Mesenchymal stem cell (in vitro differentiated cells and primary cell): ENCODE data around the gene ZNF200.
"Not testable (repeated sequence)": the region's sequence is repeated elsewhere in the genome, so short reads cannot be mapped to it uniquely, and the experiment has no call there.

Experiments used
- DNase-seq: peaks from one replicate; pipeline ENCODE4 v3.0.0-alpha.2; 2013
- H2AFZ ChIP-seq: one replicate; pipeline ENCODE4 v1.6.1; 2013; ENCODE audit warnings: low read depth, mild to moderate bottlenecking, control low read depth, inconsistent platforms, low read length, moderate library complexity
- H2AK5ac ChIP-seq: 2 replicates; pipeline ENCODE4 v1.6.1; 2013; ENCODE audit warnings: low read length, moderate library complexity, mild to moderate bottlenecking, inconsistent platforms; ENCODE audit not compliant: severe bottlenecking
- H2BK120ac ChIP-seq: one replicate; pipeline ENCODE4 v1.6.1; 2013; ENCODE audit warnings: low read depth, mild to moderate bottlenecking, inconsistent platforms, low read length, moderate library complexity
- H2BK12ac ChIP-seq, 2 experiments: one replicate each; pipeline ENCODE4 v1.6.1; 2013; ENCODE audit warnings: inconsistent platforms in 2 of 2, low read length in 2 of 2, mild to moderate bottlenecking in 2 of 2, moderate library complexity in 2 of 2, control low read depth in 1 of 2
- H2BK15ac ChIP-seq: one replicate; pipeline ENCODE4 v1.6.1; 2013; ENCODE audit warnings: mild to moderate bottlenecking, low read depth, inconsistent platforms; ENCODE audit not compliant: poor library complexity, severe bottlenecking
- H2BK5ac ChIP-seq: 2 replicates; pipeline ENCODE4 v1.6.1; 2013; ENCODE audit warnings: low read depth, mild to moderate bottlenecking, low read length, control low read depth, inconsistent platforms; ENCODE audit not compliant: poor library complexity, severe bottlenecking
- H3K14ac ChIP-seq, 2 experiments: one replicate each; pipeline ENCODE4 v1.6.1; 2013; ENCODE audit warnings: inconsistent platforms in 2 of 2, low read length in 2 of 2, control low read depth in 1 of 2, mild to moderate bottlenecking in 1 of 2, moderate library complexity in 1 of 2
- H3K18ac ChIP-seq, 2 experiments: one replicate each; pipeline ENCODE4 v1.6.1; 2013; ENCODE audit warnings: inconsistent platforms in 2 of 2, low read length in 2 of 2, control low read depth in 1 of 2, low read depth in 1 of 2, mild to moderate bottlenecking in 1 of 2
- H3K23ac ChIP-seq, 2 experiments: one replicate each; pipeline ENCODE4 v1.6.1; 2013; ENCODE audit warnings: inconsistent platforms in 2 of 2, low read length in 2 of 2, mild to moderate bottlenecking in 2 of 2, moderate library complexity in 2 of 2, control low read depth in 1 of 2
- H3K27ac ChIP-seq: 2 replicates; pipeline ENCODE4 v1.5.1; 2013; ENCODE audit warnings: mild to moderate bottlenecking, moderate library complexity, low read length, control low read depth, inconsistent platforms; ENCODE audit not compliant: poor library complexity, severe bottlenecking
- H3K27me3 ChIP-seq, 2 experiments: 2 replicates each; pipeline versions ENCODE4 v1.6.1 to v1.7.0; 2013; ENCODE audit warnings: low read length in 2 of 2, mild to moderate bottlenecking in 2 of 2, moderate library complexity in 2 of 2, control low read depth in 1 of 2, inconsistent platforms in 1 of 2; ENCODE audit not compliant: control insufficient read depth in 1 of 2, insufficient read depth in 1 of 2
- H3K36me3 ChIP-seq, 2 experiments: 2 replicates each; pipeline versions ENCODE4 v1.6.1 to v1.7.0; 2013; ENCODE audit warnings: low read length in 2 of 2, control low read depth in 1 of 2, inconsistent platforms in 1 of 2, low read depth in 1 of 2, mild to moderate bottlenecking in 1 of 2; ENCODE audit not compliant: insufficient read depth in 2 of 2, control insufficient read depth in 1 of 2
- H3K4ac ChIP-seq, 2 experiments: one replicate each; pipeline ENCODE4 v1.6.1; 2013; ENCODE audit warnings: inconsistent platforms in 2 of 2, low read length in 2 of 2, mild to moderate bottlenecking in 2 of 2, moderate library complexity in 2 of 2, control low read depth in 1 of 2, low read depth in 1 of 2
- H3K4me1 ChIP-seq: 2 replicates; pipeline ENCODE4 v1.6.1; 2013; ENCODE audit warnings: low read depth, low read length, control low read depth; ENCODE audit not compliant: control insufficient read depth, insufficient read depth
- H3K4me2 ChIP-seq: 2 replicates; pipeline ENCODE4 v1.6.1; 2013; ENCODE audit warnings: low read length, mild to moderate bottlenecking, inconsistent platforms; ENCODE audit not compliant: poor library complexity, severe bottlenecking
- H3K4me3 ChIP-seq, 2 experiments: 2 replicates each; pipeline versions ENCODE4 v1.5.1 to v1.7.0; 2013; ENCODE audit warnings: low read length in 2 of 2, mild to moderate bottlenecking in 2 of 2, control low read depth in 1 of 2, low read depth in 1 of 2; ENCODE audit not compliant: insufficient read depth in 1 of 2
- H3K79me1 ChIP-seq: replicated peaks from 2 replicates; pipeline ENCODE4 v1.6.1; 2013; ENCODE audit warnings: mild to moderate bottlenecking, control low read depth, low read length, inconsistent platforms; ENCODE audit not compliant: poor library complexity, severe bottlenecking
- H3K9ac ChIP-seq: 2 replicates; pipeline ENCODE4 v1.7.0; 2013; ENCODE audit warnings: mild to moderate bottlenecking, low read length, moderate library complexity
- H3K9me3 ChIP-seq: 2 replicates; pipeline ENCODE4 v1.7.0; 2013; ENCODE audit warnings: mild to moderate bottlenecking, low read length; ENCODE audit not compliant: control insufficient read depth
- H4K8ac ChIP-seq: one replicate; pipeline ENCODE4 v1.6.1; 2013; ENCODE audit warnings: inconsistent platforms, mild to moderate bottlenecking, low read length, moderate library complexity
- H4K91ac ChIP-seq: one replicate; pipeline ENCODE4 v1.6.1; 2013; ENCODE audit warnings: mild to moderate bottlenecking, low read length, inconsistent platforms
- WGBS: methylation state at CpG from one replicate; pipeline ENCODE4 v1.1.7; 2013; ENCODE audit warnings: mixed read lengths; 5-methylcytosine and 5-hydroxymethylcytosine counted together

ZNF200 gene

DNA sequence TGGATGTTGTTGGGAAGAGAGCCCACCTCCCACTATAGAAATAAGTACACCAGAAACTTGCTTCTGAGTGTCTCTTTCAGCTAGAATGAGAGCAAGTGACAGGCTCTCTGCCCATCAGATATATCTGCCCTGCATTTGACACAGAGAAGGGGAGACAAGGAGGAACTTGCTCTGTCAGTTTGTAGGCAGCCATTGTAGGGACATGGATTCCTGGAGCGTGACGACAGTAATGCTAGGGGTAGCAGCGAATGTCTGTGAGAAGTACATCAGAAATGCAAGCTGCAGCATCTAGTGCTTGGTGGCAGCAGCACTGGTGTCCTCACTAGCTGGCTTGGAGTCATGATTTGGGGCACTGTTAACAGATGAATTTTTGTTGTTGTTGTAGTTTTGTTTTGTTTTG is 23.0 kb downstream of the ZNF200 start:
- no peak overlapping the region for H2BK12ac ChIP-seq
- no peak overlapping the region for H2AK5ac ChIP-seq
- H2BK15ac ChIP-seq = no peak overlapping the region
- no peak for DNase-seq
- H2AFZ ChIP-seq = no peak overlapping the region
- H3K27ac ChIP-seq = no peak overlapping the region
- no peak overlapping the region for H3K9ac ChIP-seq
- H4K91ac ChIP-seq = no peak overlapping the region
- no peak overlapping the region for H2BK5ac ChIP-seq
- no peak overlapping the region for H2BK120ac ChIP-seq
- no peak overlapping the region for H3K4me2 ChIP-seq
- 92% methylated on average over 3 of the region's 3 CpGs for WGBS
- no peak overlapping the region for H4K8ac ChIP-seq
- H3K4ac ChIP-seq = no peak overlapping the region
- H3K36me3 ChIP-seq = no peaks in the 10 kb centered on the region
- H3K14ac ChIP-seq = no peak overlapping the region
- peaks cover 27% of the 10 kb centered on the region for H3K9me3 ChIP-seq
- peaks cover 0 to 4% of the 10 kb centered on the region in 2 experiments for H3K27me3 ChIP-seq
- no peak overlapping the region for H3K4me3 ChIP-seq
- no peaks in the 10 kb centered on the region for H3K4me1 ChIP-seq
- H3K18ac ChIP-seq = no peak overlapping the region
- H3K79me1 ChIP-seq = no peaks in the 10 kb centered on the region
- no peak overlapping the region for H3K23ac ChIP-seq

DNA sequence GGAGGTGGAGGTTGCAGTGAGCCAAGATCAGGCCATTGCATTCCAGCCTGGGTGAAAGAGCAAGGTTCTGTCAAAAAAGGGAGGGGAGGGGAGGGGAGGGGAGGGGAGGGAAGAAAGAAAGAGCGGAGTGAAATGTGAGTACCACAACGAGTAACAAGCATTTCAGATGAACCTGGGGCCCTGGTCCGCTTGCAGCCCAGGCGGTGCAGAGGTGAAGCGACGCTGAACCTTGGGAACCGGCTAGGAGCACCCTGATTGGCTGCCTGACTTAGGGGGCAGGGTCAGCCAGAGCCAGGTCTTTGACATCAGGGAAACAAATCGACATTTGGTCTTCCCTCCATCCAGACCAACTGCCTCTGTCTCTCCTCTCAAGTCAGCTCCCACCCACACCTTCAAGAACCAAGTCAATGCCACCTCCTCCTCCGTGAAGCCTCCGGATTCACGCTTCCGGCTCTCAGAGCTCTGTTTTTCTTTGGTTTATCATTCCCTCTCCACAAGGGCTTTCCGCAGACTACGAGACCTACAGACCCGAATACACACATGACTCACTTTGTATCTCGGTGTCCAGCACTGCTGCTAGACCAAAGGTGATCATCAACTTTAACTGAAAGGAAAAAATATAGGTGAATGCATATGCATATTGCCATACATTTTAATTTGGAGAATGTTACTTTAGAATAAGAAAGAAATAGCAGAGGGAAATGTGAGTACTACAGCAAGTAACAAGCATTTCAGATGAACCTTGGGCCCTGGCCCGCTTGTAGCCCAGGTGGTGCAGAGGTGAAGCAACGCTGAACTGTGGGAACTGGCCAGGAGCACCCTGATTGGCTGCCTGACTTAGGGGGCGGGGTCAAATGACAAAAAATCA is 27.6 kb downstream of the ZNF200 start:
- H3K79me1 ChIP-seq = no peaks in the 10 kb centered on the region
- H2BK120ac ChIP-seq = no peak overlapping the region
- H2AK5ac ChIP-seq = no peak overlapping the region
- H3K23ac ChIP-seq = no peak overlapping the region
- H2BK5ac ChIP-seq = no peak overlapping the region
- WGBS = 76% methylated on average over 14 of the region's 19 CpGs
- no peak overlapping the region for H2BK12ac ChIP-seq
- no peak overlapping the region for H2BK15ac ChIP-seq
- H3K4me2 ChIP-seq = no peak overlapping the region
- no peak overlapping the region for H4K8ac ChIP-seq
- no peak overlapping the region for H3K4me3 ChIP-seq
- no peak overlapping the region for H3K14ac ChIP-seq
- H3K36me3 ChIP-seq = no peaks in the 10 kb centered on the region
- H3K18ac ChIP-seq = no peak overlapping the region
- H3K9ac ChIP-seq = no peak overlapping the region
- H3K4ac ChIP-seq = no peak overlapping the region
- no peak overlapping the region for H2AFZ ChIP-seq
- H3K4me1 ChIP-seq = no peaks in the 10 kb centered on the region
- no peaks in the 10 kb centered on the region for H3K27me3 ChIP-seq
- peaks cover 21% of the 10 kb centered on the region for H3K9me3 ChIP-seq
- H3K27ac ChIP-seq = no peak overlapping the region
- H4K91ac ChIP-seq = peak overlapping the region; percentile 27
- no peak for DNase-seq

DNA sequence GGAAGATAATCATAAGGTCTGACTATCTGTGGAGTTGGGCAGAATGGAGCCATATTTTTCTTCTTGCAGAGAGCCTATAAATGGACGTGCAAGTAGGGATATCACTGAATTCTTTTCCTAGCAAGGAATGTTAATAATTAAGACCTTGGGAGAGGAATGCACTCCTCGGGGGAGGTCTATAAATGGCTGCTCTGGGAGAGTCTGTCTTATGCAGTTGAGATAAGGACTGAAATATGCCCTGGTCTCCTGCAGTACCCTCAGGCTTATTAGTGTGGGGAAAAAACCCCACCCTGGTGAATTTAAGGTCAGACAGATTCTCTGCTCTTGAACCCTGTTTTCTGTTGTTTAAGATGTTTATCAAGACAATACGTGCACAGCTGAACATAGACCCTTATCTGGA is 29.0 kb downstream of the ZNF200 start:
- not testable (repeated sequence) for H2AFZ ChIP-seq, H3K4ac ChIP-seq, H2BK5ac ChIP-seq, DNase-seq, H3K4me3 ChIP-seq, H3K18ac ChIP-seq, H3K9ac ChIP-seq, H3K27ac ChIP-seq, H3K4me1 ChIP-seq, H4K91ac ChIP-seq, H3K4me2 ChIP-seq, H3K36me3 ChIP-seq, H3K14ac ChIP-seq, H4K8ac ChIP-seq, H2BK12ac ChIP-seq, H2AK5ac ChIP-seq, H2BK120ac ChIP-seq, H3K27me3 ChIP-seq, H3K79me1 ChIP-seq, H2BK15ac ChIP-seq, H3K23ac ChIP-seq
- peaks cover 17% of the 10 kb centered on the region for H3K9me3 ChIP-seq
- 57% methylated on average over 3 of the region's 3 CpGs for WGBS

DNA sequence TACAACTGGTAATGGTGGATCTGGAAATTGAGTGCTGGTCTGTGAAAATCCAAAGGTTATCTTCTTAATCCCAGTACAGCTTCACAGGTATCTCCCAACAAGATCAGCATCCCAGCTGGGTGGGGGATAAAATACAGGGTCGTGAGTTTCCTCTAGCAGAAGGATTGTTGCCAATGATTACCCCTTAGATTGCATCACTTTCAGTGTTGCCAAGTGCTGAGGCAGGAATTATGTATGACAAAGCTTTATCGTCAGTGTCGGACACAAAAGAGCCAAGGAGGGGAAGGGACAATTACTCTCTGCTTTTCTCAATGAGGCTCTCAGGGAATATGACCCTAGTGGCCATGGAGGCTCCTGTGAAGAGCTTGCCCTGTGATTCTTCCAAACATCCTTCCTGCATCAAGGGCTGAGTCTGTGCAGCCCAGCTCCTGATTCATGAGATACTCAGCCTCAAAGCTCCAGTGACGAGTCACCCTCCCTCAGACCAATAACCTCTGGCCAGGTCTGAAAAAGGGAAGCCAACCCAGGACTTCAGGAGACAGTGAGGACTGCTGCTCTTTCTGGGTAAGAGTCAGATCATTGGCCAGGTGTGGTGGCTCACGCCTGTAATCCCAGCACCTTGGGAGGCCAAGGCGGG is 31.9 kb downstream of the ZNF200 start:
- no peak overlapping the region for H2BK15ac ChIP-seq
- no peaks in the 10 kb centered on the region for H3K4me1 ChIP-seq
- H2BK5ac ChIP-seq = no peak overlapping the region
- H3K27me3 ChIP-seq = peaks cover 7 to 9% of the 10 kb centered on the region in 2 experiments
- H3K23ac ChIP-seq = no peak overlapping the region
- H3K9ac ChIP-seq = no peak overlapping the region
- H4K8ac ChIP-seq = no peak overlapping the region
- DNase-seq = no peak
- no peaks in the 10 kb centered on the region for H3K36me3 ChIP-seq
- H2BK120ac ChIP-seq = no peak overlapping the region
- no peaks in the 10 kb centered on the region for H3K79me1 ChIP-seq
- no peak overlapping the region for H4K91ac ChIP-seq
- H3K4ac ChIP-seq = no peak overlapping the region
- H2BK12ac ChIP-seq = no peak overlapping the region
- H2AFZ ChIP-seq = no peak overlapping the region
- H2AK5ac ChIP-seq = no peak overlapping the region
- no peak overlapping the region for H3K4me2 ChIP-seq
- no peak overlapping the region for H3K4me3 ChIP-seq
- no peak overlapping the region for H3K18ac ChIP-seq
- H3K14ac ChIP-seq = no peak overlapping the region
- peaks cover 23% of the 10 kb centered on the region for H3K9me3 ChIP-seq
- WGBS = 76% methylated on average over 5 of the region's 6 CpGs
- no peak overlapping the region for H3K27ac ChIP-seq
